Smooth muscle cell (in vitro differentiated cells): ENCODE data around the gene RBM14. TPM values are rescaled to one million over a fixed set of nuclear protein-coding genes. Genes with fewer than 3 reads are reported as not detected.

Experiments used
- DNase-seq: peaks from one replicate; lab custom pipeline; 2025; ENCODE audit not compliant: unreplicated experiment; lab: John Stamatoyannopoulos, UW
- H2AFZ ChIP-seq: fragments of 200-600 bp; sonication (generic); 2 replicates; pipeline ENCODE4 v1.6.0; 2016; ENCODE audit warnings: antibody characterized with exemption, low read depth, mild to moderate bottlenecking
- H3F3A ChIP-seq: fragments of 200-600 bp; sonication (generic); 2 replicates; pipeline ENCODE4 v1.6.0; 2017; ENCODE audit warnings: antibody characterized with exemption, low read depth
- H3K27ac ChIP-seq: fragments of 200-600 bp; sonication (generic); 2 replicates; pipeline ENCODE4 v1.5.1; 2016; ENCODE audit warnings: low read depth, mild to moderate bottlenecking
- H3K27me3 ChIP-seq: fragments of 200-600 bp; sonication (generic); 2 replicates; pipeline ENCODE4 v1.6.1; 2016; ENCODE audit warnings: low read depth, mild to moderate bottlenecking
- H3K36me3 ChIP-seq: fragments of 200-600 bp; sonication (generic); 2 replicates; pipeline ENCODE4 v1.5.1; 2016; ENCODE audit warnings: low read depth
- H3K4me1 ChIP-seq: fragments of 200-600 bp; sonication (generic); 2 replicates; pipeline ENCODE4 v1.5.1; 2016; ENCODE audit warnings: low read depth
- H3K4me2 ChIP-seq: fragments of 200-600 bp; sonication (generic); 2 replicates; pipeline ENCODE4 v1.6.0; 2016; ENCODE audit warnings: mild to moderate bottlenecking
- H3K4me3 ChIP-seq: fragments of 200-600 bp; sonication (generic); 2 replicates; pipeline ENCODE4 v1.5.1; 2016; ENCODE audit warnings: mild to moderate bottlenecking
- H3K79me2 ChIP-seq: fragments of 200-600 bp; sonication (generic); 2 replicates; pipeline ENCODE4 v1.6.0; 2016; ENCODE audit warnings: low read depth, mild to moderate bottlenecking
- H3K9ac ChIP-seq: fragments of 200-600 bp; sonication (generic); 2 replicates; pipeline ENCODE4 v1.6.0; 2016; ENCODE audit warnings: low read depth
- H3K9me3 ChIP-seq: fragments of 200-600 bp; sonication (generic); replicated peaks from 2 replicates; pipeline ENCODE4 v1.5.1; 2016; ENCODE audit warnings: low read depth
- H4K20me1 ChIP-seq: fragments of 200-600 bp; sonication (generic); 2 replicates; pipeline ENCODE4 v1.6.0; 2016; ENCODE audit warnings: low read depth
- WGBS: methylation state at CpG from one replicate; pipeline ENCODE4 v1.1.7; 2016; ENCODE audit warnings: low lambda C conversion rate; 5-methylcytosine and 5-hydroxymethylcytosine counted together
- polyA plus RNA-seq: library from polyadenylated mRNA; unstranded; fragments of >200 nt; fragmentation: Nextera tagmentation; extraction: Ambion mirVana; gene quantifications from 2 replicates; pipeline ENCODE4 v1.2.1, GENCODE V29; 2016
- total RNA-seq: library from RNA; depleted of rRNA; stranded (reverse); fragments of >200 nt; gene quantifications from 2 replicates; pipeline ENCODE4 v1.2.3, GENCODE V29; 2014
- TF ChIP-seq, protein P1 (sequence below): fragments of 200-600 bp; sonication (generic); IDR thresholded peaks from 2 replicates; pipeline ENCODE4 v1.5.1; 2017; ENCODE audit warnings: borderline replicate concordance, mild to moderate bottlenecking, antibody characterized with exemption; ENCODE audit not compliant: insufficient read depth, poor library complexity, severe bottlenecking

RBM14 gene
- total and polyA plus RNA-seq, 2 experiments from 2014 or later = 34.4 to 41.1 TPM

- Histone ChIP-seq H3K4me2 (no peak overlapping the region), H3K4me1 (peaks cover 11% of the 10 kb centered on the region), H3K9ac (no peak overlapping the region), H3K79me2 (no peaks in the 10 kb centered on the region), H3K9me3 (no peaks in the 10 kb centered on the region), H4K20me1 (no peaks in the 10 kb centered on the region), H3K27ac (no peak overlapping the region), H3K27me3 (no peaks in the 10 kb centered on the region), H2AFZ (no peak overlapping the region), H3K36me3 (no peaks in the 10 kb centered on the region), H3K4me3 (no peak overlapping the region), H3F3A (no peaks in the 10 kb centered on the region)
- TF ChIP-seq, protein P1, sequence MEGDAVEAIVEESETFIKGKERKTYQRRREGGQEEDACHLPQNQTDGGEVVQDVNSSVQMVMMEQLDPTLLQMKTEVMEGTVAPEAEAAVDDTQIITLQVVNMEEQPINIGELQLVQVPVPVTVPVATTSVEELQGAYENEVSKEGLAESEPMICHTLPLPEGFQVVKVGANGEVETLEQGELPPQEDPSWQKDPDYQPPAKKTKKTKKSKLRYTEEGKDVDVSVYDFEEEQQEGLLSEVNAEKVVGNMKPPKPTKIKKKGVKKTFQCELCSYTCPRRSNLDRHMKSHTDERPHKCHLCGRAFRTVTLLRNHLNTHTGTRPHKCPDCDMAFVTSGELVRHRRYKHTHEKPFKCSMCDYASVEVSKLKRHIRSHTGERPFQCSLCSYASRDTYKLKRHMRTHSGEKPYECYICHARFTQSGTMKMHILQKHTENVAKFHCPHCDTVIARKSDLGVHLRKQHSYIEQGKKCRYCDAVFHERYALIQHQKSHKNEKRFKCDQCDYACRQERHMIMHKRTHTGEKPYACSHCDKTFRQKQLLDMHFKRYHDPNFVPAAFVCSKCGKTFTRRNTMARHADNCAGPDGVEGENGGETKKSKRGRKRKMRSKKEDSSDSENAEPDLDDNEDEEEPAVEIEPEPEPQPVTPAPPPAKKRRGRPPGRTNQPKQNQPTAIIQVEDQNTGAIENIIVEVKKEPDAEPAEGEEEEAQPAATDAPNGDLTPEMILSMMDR = no peak
- no peak for DNase-seq
- 94% methylated on average over 7 of the region's 7 CpGs for WGBS
Observed at GRCh38 chr11:66569076-66569475, 47.4 kb upstream of the RBM14 start.

DNA sequence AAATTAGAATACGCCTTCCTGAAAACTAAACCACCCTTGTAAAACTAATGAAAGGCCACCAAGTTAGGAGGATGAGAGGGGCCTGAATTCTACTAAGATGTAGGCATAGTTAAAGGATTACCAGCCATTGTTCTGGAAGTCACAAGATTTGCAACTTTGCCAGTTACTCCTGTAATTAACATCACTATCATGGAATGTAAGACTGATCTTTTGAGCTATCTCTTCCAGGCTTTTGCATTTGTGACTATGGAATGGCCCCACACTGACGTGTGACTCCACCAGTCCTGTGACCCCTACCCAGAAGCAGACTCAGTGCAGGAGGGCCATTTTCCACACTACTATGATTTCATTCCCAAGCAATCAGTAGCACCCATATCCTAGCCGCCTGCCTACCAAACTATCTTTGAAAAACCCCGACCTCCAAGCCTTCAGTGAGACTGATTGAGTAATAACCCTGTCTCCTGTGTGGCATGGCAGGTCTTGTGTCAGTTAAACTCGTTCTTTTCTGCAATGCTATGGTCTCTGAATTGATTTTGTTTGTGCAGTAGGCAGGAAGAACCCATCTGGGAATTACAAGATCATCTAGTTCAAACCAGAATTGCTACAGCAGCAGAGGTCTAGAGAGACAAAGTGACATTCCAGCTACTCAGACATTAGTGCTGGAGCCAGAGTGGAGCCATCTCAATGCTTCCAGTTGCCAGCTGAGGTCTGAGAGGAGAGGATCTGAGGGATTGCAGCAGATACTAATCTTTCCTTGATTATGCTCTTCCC is 46.2 kb upstream of the RBM14 start:
- no peak overlapping the region for H3K4me2 ChIP-seq
- H2AFZ ChIP-seq = no peak overlapping the region
- H3K9me3 ChIP-seq = no peaks in the 10 kb centered on the region
- no peaks in the 10 kb centered on the region for H3K27me3 ChIP-seq
- H3F3A ChIP-seq = no peaks in the 10 kb centered on the region
- no peak overlapping the region for H3K27ac ChIP-seq
- WGBS = 39% methylated on average over 5 of the region's 5 CpGs
- no peaks in the 10 kb centered on the region for H3K79me2 ChIP-seq
- no peaks in the 10 kb centered on the region for H4K20me1 ChIP-seq
- H3K36me3 ChIP-seq = no peaks in the 10 kb centered on the region
- H3K9ac ChIP-seq = no peak overlapping the region
- peaks cover 11% of the 10 kb centered on the region for H3K4me1 ChIP-seq
- DNase-seq = no peak
- TF ChIP-seq, protein P1 = no peak
- H3K4me3 ChIP-seq = no peak overlapping the region

GRCh38 chr11:66570850-66571180 is 45.6 kb upstream of the RBM14 start:
- no peak overlapping the region for H3K4me2 ChIP-seq

More at GRCh38 chr11:66570850-66571180, 45.6 kb upstream of the RBM14 start:
- Histone ChIP-seq H3K27ac (no peak overlapping the region), H3K36me3 (no peaks in the 10 kb centered on the region), H4K20me1 (no peaks in the 10 kb centered on the region), H3K79me2 (no peaks in the 10 kb centered on the region), H3K4me3 (no peak overlapping the region), H2AFZ (no peak overlapping the region), H3K4me1 (peaks cover 11% of the 10 kb centered on the region), H3K9ac (no peak overlapping the region), H3F3A (no peaks in the 10 kb centered on the region), H3K27me3 (no peaks in the 10 kb centered on the region), H3K9me3 (no peaks in the 10 kb centered on the region)
- 66% methylated on average over 2 of the region's 2 CpGs for WGBS
- DNase-seq = no peak
- TF ChIP-seq, protein P1 = no peak
